Stimulated activated CD4-positive, alpha-beta T cell treated with anti-CD3 and anti-CD28 coated beads, Interleukin-1b, Interleukin-23, amount 100 ng/mL, for 24 hours (primary cell): Measurements from ENCODE around the gene ZNF514.
A peak's percentile ranks its signal among the peaks of the same experiment; 100 is the strongest.
"Not testable (repeated sequence)": the region's sequence is repeated elsewhere in the genome, so short reads cannot be mapped to it uniquely, and the experiment has no call there.

Source experiments
- DNase-seq, 4 experiments: peaks; one replicate each; pipeline ENCODE4 v3.0.0-alpha.2; 2020; ENCODE audit warnings: low read depth in 4 of 4, low spot score in 1 of 4

Gene ZNF514

GRCh38 chr2:95138702-95139101, 20.9 kb downstream of the ZNF514 start:
- DNase-seq = no peak

- DNase-seq = no peak
These were observed 37.5 kb downstream of the ZNF514 start for GRCh38 chr2:95122197-95122551.

DNA sequence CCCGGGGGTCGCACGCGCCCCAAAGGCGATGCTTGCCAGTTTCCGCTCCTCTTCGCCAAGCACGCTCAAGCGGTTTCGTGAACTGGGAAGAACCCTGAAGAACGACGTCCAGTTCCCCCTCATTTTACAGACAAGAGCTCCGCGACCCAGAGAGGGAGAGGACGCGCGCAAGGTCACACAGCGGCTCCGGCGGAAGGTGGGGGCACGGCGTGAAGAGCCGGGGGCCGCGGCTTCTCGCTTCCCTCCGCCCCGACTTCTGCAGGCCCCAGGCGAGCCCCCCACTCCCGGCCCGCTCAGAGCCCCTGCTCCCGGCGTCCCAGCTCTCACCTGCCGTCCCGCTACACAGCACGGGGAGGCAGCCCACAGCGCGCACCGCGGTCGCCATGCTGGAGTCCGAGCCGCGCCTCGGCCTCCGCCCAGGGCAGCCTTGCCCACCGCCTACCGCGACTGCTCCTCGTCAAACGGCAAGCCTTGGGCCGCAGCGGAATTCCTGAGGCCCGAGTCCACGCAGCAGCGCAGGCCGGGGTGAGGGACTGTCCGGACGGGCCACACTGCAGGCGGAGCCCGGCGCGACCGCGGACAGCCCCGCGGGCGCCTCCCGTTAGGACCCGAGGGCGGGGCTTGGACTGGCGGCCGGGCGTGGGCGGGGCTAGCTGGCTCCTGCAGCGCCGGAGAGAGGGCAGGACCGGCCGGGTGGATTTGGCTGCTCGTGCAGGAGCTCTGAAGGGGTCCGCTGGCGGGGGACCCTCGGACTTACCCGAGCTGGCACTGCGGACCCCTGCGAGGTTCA, 38.0 kb downstream of the ZNF514 start, which contains the start of gene MRPS5:
Gene MRPS5, minus strand, starts transcription at position 402 of the 790 bp plus-strand sequence. Its CDS starts 17 bp downstream, at position 385.
- DNase-seq = peak; percentile 82 to 88 (median 85)

DNA sequence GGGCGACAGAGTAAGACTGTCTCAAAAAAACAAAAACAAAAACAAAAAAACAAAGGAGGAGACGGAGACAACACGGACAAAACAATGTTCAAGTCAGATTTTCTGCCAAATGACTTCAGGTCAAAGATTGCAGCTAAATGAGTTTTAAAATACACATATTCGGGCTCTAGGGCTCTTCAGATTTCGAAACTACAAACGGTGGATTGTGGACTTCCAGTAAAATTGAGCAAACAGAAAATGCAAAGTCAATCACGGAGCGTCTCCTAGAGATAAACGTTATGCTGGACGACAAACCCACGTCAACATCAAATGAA, 38.6 kb downstream of the ZNF514 start:
- no peak for DNase-seq

- peak; percentile 30 to 49 (median 44) for DNase-seq
These were observed 44.2 kb downstream of the ZNF514 start for GRCh38 chr2:95115418-95115817.

DNA sequence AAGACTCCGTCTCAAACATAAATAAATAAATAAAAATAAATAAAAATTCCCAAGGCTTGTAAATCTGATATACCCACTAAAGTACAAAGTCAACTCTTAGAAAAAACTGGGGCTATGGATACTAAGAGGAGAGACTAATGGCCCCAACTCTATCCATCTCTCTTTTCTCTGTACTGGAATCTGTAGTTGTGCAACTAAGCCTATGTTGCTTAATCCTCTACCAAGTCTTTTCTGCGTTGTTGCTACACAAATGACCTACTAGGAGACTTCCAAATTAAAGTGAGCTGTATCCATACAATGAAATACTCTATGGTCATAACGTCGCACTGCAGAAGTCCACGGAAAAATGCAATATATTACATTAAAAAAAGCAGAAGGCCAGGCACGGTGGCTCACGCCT, 46.2 kb downstream of the ZNF514 start:
- DNase-seq = no peak

GRCh38 chr2:95110395-95110794, 49.3 kb downstream of the ZNF514 start:
- DNase-seq = no peak

DNA sequence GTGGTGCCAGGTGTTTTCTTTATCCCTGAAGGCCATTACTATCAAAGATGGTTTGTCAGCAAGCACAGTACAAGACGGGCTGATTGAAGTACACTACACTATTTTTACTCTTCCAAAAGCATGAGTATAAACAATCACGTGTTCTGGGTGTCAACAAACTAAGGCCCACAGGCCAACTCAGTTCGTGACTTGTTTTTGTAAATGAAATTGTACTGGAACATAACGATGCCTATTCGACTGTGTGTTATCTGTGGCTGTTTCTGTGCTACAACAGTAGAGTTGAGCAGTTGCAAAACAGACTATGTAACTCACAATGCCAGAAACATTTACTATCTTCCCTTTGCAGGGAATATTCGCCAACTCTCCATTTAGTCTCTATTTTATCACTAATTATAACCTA, 50.4 kb downstream of the ZNF514 start:
- no peak for DNase-seq

DNA sequence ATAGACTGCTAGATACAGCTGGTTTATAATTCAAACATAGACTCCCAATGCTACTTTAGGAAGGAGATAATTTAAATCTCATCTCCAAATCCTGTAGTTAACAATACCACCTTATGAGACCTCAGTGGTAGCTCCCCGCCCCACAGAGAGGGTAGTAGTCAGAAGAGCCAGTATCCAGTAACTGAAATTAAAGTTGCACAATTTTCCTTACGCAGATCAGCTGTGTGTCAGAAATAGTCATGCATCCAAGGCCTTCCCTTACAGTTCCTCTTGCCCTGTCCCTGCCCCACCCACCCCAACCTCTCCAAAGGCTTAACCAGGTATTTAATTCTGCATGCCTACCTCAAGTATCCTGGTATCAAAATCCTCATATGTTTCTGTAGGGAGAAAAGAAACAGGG, 53.6 kb downstream of the ZNF514 start:
- DNase-seq = no peak

DNA sequence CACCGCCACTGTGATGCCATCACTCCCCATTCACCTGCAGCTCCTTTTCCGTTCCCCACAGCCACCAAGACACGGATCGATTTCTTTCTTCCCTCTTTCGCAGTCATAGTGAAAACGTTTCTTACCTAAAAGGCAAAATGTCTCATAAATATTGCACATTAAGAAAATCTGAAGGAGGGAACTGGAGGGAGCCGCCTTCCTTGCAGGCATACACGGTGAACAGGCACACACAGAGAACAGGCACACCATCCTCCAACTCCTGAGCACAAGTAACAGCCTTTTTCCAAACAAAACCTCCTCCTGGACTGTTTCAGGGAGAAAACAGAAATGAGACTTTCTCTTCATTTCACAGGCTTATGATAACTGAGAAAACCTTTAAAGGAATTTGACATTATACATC, 55.0 kb downstream of the ZNF514 start:
- DNase-seq = no peak

- DNase-seq = no peak
These were observed 59.7 kb downstream of the ZNF514 start for GRCh38 chr2:95099910-95100309.

DNA sequence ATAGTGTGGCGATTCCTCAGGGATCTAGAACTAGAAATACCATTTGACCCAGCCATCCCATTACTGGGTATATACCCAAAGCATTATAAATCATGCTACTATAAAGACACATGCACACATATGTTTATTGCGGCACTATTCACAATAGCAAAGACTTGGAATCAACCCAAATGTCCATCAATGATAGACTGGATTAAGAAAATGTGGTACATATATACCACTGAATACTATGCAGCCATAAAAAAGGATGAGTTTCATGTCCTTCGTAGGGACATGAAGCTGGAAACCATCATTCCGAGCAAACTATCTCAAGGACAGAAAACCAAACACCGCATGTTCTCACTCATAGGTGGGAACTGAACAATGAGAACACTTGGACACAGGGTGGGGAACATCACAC, 61.4 kb downstream of the ZNF514 start:
- not testable (repeated sequence) for DNase-seq
